Measurements from ENCODE around the gene MAP3K6.

MAP3K6 gene

DNA sequence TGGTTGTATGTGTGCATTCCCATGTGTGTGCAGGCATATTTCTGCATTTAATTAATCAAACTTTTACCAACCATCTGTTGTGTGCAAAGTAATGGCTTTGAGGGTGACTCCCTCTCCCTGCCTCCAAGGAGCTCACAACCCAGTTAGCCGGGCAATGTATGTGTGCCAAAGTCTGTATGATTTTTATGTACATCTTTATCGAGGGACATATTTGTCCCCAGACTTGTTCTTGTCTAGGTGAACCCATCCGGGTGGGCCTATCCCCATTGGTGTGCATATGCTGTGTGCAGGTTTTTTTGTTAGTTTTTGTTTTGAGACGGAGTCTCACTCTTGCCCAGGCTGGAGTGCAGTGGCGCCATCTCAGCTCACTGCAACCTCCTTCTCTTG lies 23.1 kb downstream of the MAP3K6 start:
- TF ChIP-seq, protein P1, sequence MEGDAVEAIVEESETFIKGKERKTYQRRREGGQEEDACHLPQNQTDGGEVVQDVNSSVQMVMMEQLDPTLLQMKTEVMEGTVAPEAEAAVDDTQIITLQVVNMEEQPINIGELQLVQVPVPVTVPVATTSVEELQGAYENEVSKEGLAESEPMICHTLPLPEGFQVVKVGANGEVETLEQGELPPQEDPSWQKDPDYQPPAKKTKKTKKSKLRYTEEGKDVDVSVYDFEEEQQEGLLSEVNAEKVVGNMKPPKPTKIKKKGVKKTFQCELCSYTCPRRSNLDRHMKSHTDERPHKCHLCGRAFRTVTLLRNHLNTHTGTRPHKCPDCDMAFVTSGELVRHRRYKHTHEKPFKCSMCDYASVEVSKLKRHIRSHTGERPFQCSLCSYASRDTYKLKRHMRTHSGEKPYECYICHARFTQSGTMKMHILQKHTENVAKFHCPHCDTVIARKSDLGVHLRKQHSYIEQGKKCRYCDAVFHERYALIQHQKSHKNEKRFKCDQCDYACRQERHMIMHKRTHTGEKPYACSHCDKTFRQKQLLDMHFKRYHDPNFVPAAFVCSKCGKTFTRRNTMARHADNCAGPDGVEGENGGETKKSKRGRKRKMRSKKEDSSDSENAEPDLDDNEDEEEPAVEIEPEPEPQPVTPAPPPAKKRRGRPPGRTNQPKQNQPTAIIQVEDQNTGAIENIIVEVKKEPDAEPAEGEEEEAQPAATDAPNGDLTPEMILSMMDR (IDR thresholded peaks at IDR 0.05; ENCODE audit: low read depth, low read length) = no peak
- no peak overlapping the region for H3K4me3 ChIP-seq (ENCODE audit: low read depth, low read length)

DNA sequence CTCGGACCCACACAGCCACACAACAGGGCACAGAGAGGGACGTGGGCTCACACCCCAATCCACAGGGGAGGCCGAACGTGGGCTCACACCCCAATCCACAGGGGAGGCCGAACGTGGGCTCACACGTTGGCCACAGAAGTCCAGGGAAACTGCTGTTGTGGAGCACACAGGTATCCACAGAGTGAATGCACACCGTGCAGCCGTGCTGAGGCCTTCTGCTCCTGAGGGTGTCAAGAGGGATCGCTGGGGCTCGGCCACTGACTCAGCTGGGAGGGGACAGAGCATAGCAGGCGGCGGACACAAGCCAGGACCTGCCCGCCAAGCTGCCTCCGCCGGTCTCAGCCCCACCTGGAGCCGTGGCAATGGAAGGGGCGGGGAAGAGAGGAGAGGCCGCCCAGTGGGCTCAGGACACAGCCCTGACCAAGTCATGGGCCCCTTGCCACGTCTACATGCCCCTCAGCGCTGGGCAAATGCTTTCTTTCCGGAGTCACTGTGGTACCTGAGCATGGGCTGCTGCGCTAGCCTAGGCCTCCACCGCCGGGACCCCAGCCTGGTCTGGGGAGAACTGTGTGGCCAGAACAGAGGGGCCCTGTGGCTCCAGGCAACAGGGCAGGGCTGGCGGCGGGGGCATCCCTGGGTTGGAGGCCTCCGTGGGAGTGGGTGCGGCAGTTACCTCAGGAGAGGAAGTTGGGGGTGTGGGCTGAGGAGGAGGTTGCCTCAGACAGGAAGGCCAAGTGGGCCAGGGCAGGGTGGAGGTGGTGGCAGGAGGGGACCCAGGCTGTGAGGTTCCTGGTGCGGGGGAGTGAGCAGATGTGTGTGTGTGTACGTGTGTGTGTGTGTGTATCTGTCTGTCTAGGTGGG lies 23.8 kb downstream of the MAP3K6 start:
- H3K4me3 ChIP-seq (ENCODE audit: low read depth, low read length) = no peak overlapping the region
- TF ChIP-seq, protein P1 (IDR thresholded peaks at IDR 0.05; ENCODE audit: low read depth, low read length) = no peak

DNA sequence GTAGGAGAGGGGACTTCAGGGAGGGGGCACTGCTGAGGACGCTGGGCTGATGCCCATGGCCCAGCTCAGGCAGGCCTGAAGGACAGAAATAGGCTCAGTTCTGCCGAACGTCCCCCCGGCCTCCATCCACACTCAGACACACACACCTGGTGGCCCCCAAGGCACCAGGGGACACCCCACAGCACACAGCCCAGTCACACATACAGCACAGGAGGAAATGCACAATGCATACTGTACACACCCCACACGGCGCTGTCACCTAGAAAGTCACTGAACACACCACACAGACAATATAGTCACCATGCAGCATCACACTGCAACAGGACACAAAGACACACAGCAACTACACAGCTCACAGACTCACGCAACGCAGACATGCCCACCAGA lies 24.4 kb downstream of the MAP3K6 start:
- TF ChIP-seq, protein P1 (IDR thresholded peaks at IDR 0.05; ENCODE audit: low read depth, low read length) = no peak
- no peak overlapping the region for H3K4me3 ChIP-seq (ENCODE audit: low read depth, low read length)

DNA sequence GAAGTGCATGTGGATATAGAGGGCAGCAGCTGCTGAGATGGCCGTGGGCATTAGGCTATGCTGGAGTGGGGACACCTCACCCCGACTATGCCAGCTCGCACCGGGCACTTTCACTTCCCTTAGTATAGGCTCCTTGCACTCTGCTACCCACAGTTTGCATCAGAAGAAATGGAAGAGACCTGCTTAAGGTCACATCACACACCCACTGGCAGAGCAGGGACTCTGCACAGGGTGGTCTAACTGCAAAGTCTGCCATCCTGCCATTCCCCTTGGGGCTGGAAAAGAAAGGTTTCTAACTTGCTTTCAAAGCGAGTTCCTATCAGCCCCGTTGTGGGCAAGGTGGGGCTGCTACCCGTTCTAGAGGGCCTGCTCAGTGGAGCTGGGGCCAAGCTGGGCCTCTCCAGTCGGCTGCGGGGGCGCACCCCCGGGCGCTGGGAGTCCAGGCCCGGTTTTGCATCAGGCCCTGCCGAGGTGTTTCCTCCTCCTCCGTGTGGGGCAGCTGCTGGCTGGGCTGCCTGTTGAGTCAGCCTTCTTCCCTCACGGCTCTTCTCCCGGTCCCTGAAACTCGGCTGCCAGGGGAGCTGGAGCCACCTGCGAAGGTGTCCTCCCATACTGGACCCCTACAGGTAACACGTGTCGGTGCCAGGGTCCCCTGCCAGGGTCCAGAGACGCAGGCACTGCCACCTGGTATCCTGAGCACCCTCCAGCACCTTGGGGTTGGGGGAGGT lies 25.1 kb downstream of the MAP3K6 start, which contains the start of gene SYTL1:
TSS of gene SYTL1 (plus strand) at position 498 of the 728 bp plus-strand sequence. CDS start 3,313 bp downstream, outside the sequence.
- TF ChIP-seq, protein P1 (IDR thresholded peaks at IDR 0.05; ENCODE audit: low read depth, low read length) = no peak
- no peak within 1 kb of the TSS for H3K4me3 ChIP-seq (ENCODE audit: low read depth, low read length)

DNA sequence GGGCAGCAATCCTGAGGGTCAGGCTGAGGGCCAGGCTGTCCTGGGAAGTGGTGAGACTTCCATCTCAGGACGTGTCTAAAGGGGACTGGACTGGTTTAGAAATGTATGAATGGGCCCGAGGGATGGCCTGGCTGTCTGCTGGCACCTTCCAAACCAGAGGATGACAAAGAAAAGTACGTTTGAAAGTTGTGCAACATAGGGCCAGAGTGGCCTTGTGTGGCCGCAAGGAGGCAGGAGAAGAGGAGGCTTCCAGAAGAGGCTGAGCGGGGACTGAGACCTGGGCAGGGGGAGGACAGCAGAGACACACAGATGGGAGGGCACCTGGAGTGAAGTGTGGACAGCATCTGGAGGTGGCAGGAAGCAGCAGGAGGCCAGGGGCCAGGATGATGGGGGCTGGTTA lies 27.5 kb downstream of the MAP3K6 start:
- no peak overlapping the region for H3K4me3 ChIP-seq (ENCODE audit: low read depth, low read length)
- TF ChIP-seq, protein P1 (IDR thresholded peaks at IDR 0.05; ENCODE audit: low read depth, low read length) = no peak

DNA sequence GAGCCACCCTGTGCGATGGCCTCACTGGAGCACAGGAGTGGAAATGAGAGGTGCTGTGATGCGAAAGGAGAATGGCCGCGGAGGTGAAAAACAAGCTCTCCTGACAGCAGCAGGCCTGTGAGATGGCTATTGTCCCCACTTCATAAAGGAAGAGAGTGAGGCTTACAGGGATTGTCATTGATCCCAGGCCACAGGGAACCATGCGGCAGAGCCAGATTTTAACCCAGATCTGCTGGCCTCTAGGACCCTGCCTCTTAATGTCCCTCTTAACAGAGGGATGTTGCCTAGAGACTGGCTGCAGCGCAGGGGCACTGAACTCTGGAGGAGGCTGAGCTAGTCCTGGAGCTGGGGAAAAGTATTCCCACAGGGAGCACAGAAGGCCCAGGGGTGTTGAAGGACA lies 28.0 kb downstream of the MAP3K6 start:
- TF ChIP-seq, protein P1 (IDR thresholded peaks at IDR 0.05; ENCODE audit: low read depth, low read length) = no peak
- H3K4me3 ChIP-seq (ENCODE audit: low read depth, low read length) = no peak overlapping the region

DNA sequence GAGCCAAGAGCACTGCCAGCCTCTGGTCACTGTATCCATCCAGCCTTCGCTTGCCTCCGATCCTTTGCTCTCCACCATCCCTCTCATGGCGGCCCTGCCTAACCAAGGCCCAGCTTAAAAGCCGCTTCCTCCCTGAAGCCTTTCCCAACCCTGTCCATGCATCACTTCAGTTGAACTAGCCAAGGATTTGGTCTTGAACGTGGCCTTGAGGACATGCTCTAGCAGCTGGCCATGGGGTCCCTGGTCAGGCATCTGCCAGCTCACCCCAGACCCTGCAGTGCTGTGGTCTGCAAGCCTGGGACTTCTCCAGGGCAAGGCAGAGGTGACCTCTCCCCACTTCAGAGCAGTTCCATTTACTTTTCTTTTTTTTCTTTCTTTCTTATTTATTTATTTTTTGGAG lies 30.0 kb downstream of the MAP3K6 start:
- TF ChIP-seq, protein P1 (IDR thresholded peaks at IDR 0.05; ENCODE audit: low read depth, low read length) = no peak

More for the DNA sequence above, 30.0 kb downstream of the MAP3K6 start:
- H3K4me3 ChIP-seq (ENCODE audit: low read depth, low read length) = no peak overlapping the region
